ENCODE results near the gene TSPAN33.

Gene TSPAN33

GRCh38 chr7:129136887-129137642, 7.4 kb upstream of the TSPAN33 start:
- DNase-seq: peak in 3 of 6 experiments; percentile 32 to 48 (median 36)

- no peak for DNase-seq
Observed at GRCh38 chr7:129143724-129144094, 798 bp upstream of the TSPAN33 start.

- peak in 5 of 6 experiments; percentile 8 to 51 (median 29) for DNase-seq
Observed at GRCh38 chr7:129144834-129145668, 544 bp downstream of the TSPAN33 start.

GRCh38 chr7:129146237-129146979, 1.9 kb downstream of the TSPAN33 start:
- no peak for DNase-seq

GRCh38 chr7:129147731-129148130, 3.2 kb downstream of the TSPAN33 start:
- no peak for DNase-seq

GRCh38 chr7:129149511-129149910, 5.0 kb downstream of the TSPAN33 start:
- no peak for DNase-seq

- no peak for DNase-seq
Observed at GRCh38 chr7:129150199-129150996, 5.9 kb downstream of the TSPAN33 start.

- DNase-seq: no peak
Observed at GRCh38 chr7:129157651-129158050, 13.1 kb downstream of the TSPAN33 start.

GRCh38 chr7:129159539-129159938, 15.0 kb downstream of the TSPAN33 start:
- no peak for DNase-seq

GRCh38 chr7:129160161-129160905, 15.8 kb downstream of the TSPAN33 start:
- no peak for DNase-seq

GRCh38 chr7:129161524-129162225, 17.2 kb downstream of the TSPAN33 start:
- DNase-seq: no peak

- no peak for DNase-seq
Observed at GRCh38 chr7:129162732-129163131, 18.2 kb downstream of the TSPAN33 start.

- peak in 3 of 6 experiments; percentile 7 to 36 (median 13) for DNase-seq
Observed at GRCh38 chr7:129163875-129164544, 19.5 kb downstream of the TSPAN33 start.

GRCh38 chr7:129166745-129167144, 22.2 kb downstream of the TSPAN33 start:
- no peak for DNase-seq

GRCh38 chr7:129167817-129168216, 23.3 kb downstream of the TSPAN33 start:
- no peak for DNase-seq

GRCh38 chr7:129168231-129169021, 23.9 kb downstream of the TSPAN33 start:
- no peak for DNase-seq

GRCh38 chr7:129169171-129169671, 24.7 kb downstream of the TSPAN33 start:
- DNase-seq: peak; percentile 4 to 44 (median 18)

GRCh38 chr7:129169686-129170440, 25.4 kb downstream of the TSPAN33 start:
- peak in 1 of 6 experiments; percentile 40 for DNase-seq
